Measurements from ENCODE around the gene NEDD8. TPM values are rescaled to one million over a fixed set of nuclear protein-coding genes. Genes with fewer than 3 reads are reported as not detected.

Gene NEDD8
- total and polyA plus RNA-seq, 2 experiments from 2014 or later: 264 to 492 TPM

GRCh38 chr14:24262821-24263733 is 30.9 kb upstream of the NEDD8 start, which contains the start of gene TGM1:
TGM1 (minus strand) TSS chr14:24263177; CDS start chr14:24262352, 825 bp downstream.
- Histone ChIP-seq H3K9me3 (ENCODE audit: low read depth) (no peaks in the 10 kb centered on the region), H3K4me3 (no peak within 1 kb of the TSS), H3K4me1 (ENCODE audit: low read depth) (no peaks in the 10 kb centered on the region), H3K27ac (no peak within 1 kb of the TSS), H3K36me3 (no peaks in the 10 kb centered on the region), H3K27me3 (no peaks in the 10 kb centered on the region)
- TF ChIP-seq CTCF (IDR thresholded peaks at IDR 0.05; ENCODE audit: low read depth, low read length): no peak
- no peak for DNase-seq (ENCODE audit: low read depth in 1 of 2, low spot score in 1 of 2)

GRCh38 chr14:24261969-24262327 is 29.8 kb upstream of the NEDD8 start:
- DNase-seq (ENCODE audit: low read depth in 1 of 2, low spot score in 1 of 2): no peak
- no peak overlapping the region for H3K27ac ChIP-seq
- no peaks in the 10 kb centered on the region for H3K27me3 ChIP-seq
- no peak overlapping the region for H3K4me3 ChIP-seq
- TF ChIP-seq CTCF (IDR thresholded peaks at IDR 0.05; ENCODE audit: low read depth, low read length): no peak
- H3K36me3 ChIP-seq: no peaks in the 10 kb centered on the region
- no peaks in the 10 kb centered on the region for H3K9me3 ChIP-seq (ENCODE audit: low read depth)
- H3K4me1 ChIP-seq (ENCODE audit: low read depth): peaks cover 11% of the 10 kb centered on the region

GRCh38 chr14:24261256-24261968 is 29.2 kb upstream of the NEDD8 start:
- Histone ChIP-seq H3K9me3 (ENCODE audit: low read depth) (no peaks in the 10 kb centered on the region), H3K4me1 (ENCODE audit: low read depth) (peaks cover 16% of the 10 kb centered on the region), H3K4me3 (no peak overlapping the region), H3K27me3 (no peaks in the 10 kb centered on the region), H3K36me3 (no peaks in the 10 kb centered on the region), H3K27ac (no peak overlapping the region)
- DNase-seq (ENCODE audit: low read depth in 1 of 2, low spot score in 1 of 2): no peak
- TF ChIP-seq CTCF (IDR thresholded peaks at IDR 0.05; ENCODE audit: low read depth, low read length): no peak

- Histone ChIP-seq H3K27ac (no peak overlapping the region), H3K27me3 (no peaks in the 10 kb centered on the region), H3K4me3 (no peak overlapping the region), H3K4me1 (ENCODE audit: low read depth) (peaks cover 18% of the 10 kb centered on the region), H3K36me3 (no peaks in the 10 kb centered on the region), H3K9me3 (ENCODE audit: low read depth) (no peaks in the 10 kb centered on the region)
- no peak for TF ChIP-seq CTCF (IDR thresholded peaks at IDR 0.05; ENCODE audit: low read depth, low read length)
- DNase-seq (ENCODE audit: low read depth in 1 of 2, low spot score in 1 of 2): no peak
These were observed 28.6 kb upstream of the NEDD8 start for GRCh38 chr14:24260780-24261157.

- no peak overlapping the region for H3K27ac ChIP-seq
- H3K36me3 ChIP-seq: no peaks in the 10 kb centered on the region
- no peaks in the 10 kb centered on the region for H3K9me3 ChIP-seq (ENCODE audit: low read depth)
- no peak for DNase-seq (ENCODE audit: low read depth in 1 of 2, low spot score in 1 of 2)
- no peak overlapping the region for H3K4me3 ChIP-seq
- no peaks in the 10 kb centered on the region for H3K27me3 ChIP-seq
- H3K4me1 ChIP-seq (ENCODE audit: low read depth): peaks cover 18% of the 10 kb centered on the region
- no peak for TF ChIP-seq CTCF (IDR thresholded peaks at IDR 0.05; ENCODE audit: low read depth, low read length)
These were observed 28.0 kb upstream of the NEDD8 start for GRCh38 chr14:24260026-24260779.
